Measurements from ENCODE around the gene ABHD8. TPM values are rescaled to one million over a fixed set of nuclear protein-coding genes. Genes with fewer than 3 reads are reported as not detected.

The ABHD8 gene
- total RNA-seq, 1 experiment from 2014 or later, result 1.4 TPM

DNA sequence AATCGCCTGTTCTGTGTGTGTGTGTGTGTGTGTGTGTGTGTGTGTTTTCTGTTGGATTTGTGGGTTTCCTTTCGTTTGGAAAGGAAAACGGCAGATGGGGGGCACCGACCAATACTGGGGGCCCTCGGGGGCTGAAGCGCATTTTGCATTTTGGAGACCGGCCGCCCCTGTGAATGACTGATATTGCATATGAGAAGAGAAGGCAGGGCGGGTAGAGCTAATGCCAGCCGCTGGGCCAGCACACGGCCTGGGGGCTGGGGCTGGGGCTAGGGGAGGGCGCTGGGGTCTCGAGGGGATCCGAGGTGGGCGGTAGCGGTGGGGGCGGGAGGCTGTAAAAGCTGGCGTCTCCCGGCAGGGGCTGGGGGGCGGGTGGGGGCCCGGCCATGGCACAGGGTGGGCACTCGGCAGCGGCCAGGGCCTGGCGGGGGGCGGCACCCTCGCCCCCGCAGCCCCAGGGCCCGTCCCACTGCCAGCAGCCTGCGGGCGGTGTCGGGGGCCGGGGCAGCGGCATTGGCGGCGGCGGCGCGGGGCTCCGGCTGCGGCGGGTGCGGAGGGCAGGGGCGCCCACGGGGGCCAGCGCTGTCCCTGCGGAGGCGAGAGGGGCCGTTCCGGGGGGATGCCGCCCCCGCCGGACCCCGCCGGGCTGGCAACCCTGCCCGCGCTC lies 20.2 kb upstream of the ABHD8 start:
- no peak for DNase-seq (ENCODE audit: extremely low read depth, low read depth)

DNA sequence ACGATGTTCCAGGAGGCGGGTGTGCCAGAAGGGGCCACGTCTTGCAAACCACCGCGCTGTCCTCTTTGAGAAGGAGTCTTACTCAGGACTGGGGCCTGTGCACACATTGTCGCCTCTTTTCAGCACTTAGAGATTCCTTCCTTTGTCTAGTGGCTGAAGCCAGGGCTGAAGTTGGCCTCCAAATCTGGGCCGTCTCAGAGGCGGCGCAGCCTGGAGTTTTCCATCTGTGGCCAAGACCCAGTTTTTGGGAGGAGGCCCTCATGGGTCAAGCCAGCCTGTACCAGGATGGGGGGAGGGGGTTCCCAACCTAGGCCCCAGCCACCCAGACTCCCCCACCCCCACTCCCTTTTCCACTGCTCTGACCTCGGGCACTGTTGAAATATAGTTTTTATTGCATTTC lies 19.6 kb upstream of the ABHD8 start:
- DNase-seq (ENCODE audit: extremely low read depth, low read depth), result no peak

DNA sequence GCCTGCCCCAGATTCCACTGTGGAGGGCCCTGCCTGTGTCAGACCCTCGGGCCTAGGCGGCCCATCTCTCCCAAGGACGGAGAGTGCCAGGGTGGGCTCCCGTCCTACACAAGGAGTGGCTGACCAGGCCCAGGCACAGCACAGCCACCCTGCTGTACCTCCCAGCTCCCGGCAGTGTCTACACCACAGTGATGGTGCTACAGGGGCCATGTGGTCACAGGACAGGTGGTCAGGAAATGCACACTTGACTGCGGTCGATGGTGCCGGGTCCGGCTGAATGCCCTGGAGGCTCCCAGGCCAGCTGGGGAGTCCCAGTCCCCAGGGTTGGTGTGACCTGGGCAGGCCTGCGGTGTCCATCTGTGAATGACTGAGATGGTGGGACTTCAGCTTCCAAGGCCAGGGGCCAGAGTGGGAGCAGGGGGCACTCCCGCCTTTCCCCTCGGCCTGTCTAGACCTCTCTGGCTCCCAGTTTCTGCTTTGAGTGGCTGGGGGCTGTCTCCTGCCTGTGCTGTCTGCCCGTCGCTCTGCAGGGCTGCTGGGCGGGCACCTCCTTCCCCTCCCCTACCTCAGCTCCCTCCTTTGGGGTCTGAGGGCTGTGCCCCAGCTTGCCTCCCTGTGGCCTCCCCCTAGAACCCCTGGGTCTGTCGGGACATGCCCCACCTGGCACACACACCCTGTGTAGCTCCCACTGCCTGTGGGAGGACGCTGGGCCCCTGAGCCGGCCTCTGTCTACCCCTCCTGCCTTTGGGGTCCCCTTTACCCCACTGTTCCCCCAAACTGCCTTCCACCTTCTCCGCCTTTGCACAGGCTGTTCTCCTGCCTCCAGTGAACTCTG lies 18.6 kb upstream of the ABHD8 start:
- DNase-seq (ENCODE audit: extremely low read depth, low read depth), result no peak

DNA sequence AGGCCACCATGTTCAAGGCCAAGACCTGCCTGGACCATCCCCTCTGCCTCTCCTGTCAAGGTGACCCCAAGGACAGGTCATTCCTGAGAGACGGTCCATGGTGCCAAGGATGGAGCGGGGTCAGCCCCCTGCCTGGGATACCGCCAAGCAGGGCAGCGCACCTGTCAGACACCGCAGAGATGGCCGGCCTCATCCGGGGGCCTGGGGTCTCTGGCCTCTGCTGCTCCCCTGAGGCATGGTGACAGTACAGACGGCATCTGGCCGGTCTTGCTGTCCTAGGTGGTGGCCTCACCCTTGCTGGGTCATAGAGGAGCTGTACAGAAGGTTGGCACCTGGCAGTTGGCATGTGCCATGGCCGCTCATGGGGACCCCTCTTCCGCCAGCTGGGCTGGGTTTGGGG lies 17.2 kb upstream of the ABHD8 start:
- no peak for DNase-seq (ENCODE audit: extremely low read depth, low read depth)

DNA sequence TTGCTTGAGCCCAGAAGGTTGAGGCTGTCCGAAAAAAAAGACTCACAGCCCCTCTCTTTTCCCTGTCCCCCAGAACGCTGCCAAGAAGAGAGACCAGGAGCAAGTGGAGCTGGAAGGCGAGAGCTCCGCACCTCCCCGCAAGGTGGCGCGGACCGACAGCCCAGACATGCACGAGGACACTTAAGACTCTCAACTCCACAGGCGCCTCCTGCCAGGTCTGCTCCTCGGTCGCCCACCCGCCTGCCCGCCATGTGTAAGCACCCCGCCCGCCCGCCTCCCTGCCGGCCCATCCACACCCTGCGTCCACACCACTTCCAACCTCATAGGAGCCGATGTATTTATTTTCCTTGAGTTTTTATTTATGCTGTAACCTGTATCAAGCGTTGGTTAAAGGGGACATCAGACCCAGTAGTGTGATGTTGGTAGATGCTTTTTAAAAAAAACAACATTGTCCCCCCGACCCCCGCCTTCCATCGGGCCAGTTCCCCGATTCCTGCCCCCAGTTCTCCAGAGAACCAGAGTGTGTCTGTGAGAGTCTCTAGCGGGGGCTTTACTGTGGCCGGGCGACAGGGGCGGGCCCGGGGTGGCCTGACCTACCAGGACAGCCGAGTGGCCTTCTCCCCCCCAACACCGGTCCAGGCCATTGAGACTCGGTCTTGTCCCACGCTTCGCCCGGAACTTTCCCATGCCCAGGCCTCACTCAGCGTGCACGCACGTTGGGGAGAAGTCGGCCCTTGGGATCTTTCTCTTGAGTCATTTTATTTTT lies 16.4 kb upstream of the ABHD8 start:
- no peak for DNase-seq (ENCODE audit: extremely low read depth, low read depth)

DNA sequence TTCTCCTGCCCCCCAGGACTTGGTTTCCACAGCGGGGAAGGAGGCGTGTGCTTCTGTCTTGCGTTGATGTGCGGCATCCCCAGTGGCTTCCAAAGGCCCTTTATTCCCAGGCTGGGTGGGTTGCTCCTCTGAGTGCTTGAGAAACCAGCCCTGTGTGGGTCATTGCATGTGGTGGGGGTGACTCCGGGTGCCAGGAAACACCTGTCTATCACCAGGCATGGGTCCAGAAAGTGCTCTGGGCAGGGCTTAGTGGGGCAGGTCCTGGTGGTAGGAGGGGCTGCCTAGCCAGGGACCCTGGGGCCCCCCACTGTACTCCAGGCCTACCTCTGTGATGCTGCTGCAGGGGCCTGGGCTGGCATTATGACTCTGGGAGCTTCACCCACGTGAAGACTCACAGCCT lies 15.7 kb upstream of the ABHD8 start:
- no peak for DNase-seq (ENCODE audit: extremely low read depth, low read depth)

DNA sequence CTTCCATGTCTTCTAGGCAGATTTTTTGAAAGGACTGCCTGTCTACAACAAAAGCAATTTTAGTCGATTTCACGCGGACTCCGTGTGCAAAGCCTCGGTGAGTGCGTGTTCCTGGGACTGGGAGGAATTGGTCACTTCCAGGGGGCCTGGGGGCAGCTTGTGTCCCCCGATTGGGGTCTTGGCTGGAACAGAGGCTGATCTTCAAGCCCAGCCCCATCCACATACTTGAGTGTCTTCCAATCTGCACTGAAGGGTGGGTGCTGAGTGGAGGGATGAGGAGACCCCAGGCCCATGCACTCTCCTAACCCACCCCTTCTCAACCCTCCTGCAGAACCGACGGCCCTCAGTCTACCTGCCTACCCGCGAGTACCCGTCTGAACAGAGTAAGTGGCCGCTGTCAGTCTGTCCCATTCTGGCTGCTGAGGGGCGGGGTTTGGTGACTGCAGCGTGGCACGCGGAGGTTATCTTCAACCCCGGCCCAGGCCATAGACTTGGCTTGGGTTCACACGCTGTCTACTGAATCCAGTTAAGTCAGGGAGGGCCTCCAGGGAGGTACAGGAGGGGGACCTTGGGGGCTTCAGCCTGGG lies 10.9 kb upstream of the ABHD8 start:
- no peak for DNase-seq (ENCODE audit: extremely low read depth, low read depth)

DNA sequence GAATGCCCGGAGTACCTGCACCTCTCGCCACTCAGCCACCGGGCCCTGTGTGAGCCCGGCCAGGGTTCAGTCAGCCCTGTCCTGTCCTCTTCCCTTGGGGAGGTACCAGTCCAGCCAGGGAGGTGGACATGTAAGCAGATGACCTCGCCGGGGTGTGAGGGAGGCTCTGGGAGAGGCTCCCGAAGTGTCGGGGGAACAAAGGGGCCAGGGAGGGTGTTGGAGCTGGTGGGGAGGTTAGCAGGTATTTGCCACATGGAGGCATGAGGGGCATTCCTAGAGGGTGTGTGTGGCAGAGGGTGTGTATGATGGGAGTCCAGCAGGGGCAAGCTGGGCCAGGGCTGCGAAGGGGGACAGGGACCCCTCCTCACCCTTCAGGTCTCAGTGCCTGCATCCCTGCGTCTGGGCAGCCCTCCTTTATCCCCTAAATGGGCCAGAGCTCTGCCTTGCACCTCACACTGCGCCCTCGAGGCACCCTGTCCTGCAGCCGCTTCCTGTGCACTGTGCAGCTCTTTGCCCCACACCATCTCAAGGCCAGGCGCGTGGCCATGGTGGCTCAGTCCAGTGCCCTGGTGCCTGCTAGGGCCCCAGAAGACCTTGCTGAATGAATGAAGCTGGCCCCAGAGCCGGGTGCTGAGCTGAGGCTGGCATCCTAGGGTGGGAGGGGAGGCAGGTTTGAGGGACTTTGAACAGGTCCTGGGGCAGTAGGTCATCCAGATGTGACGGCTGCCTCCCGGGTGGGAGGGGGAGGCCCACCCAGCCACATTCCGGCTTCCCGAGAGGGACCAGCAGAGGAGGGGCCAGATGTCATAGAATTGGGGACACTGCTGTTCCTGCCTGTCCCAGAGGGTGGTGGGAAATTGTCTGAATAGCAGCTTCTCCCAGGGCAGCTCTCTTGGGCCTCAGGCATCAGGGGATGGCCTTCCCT lies 9.2 kb upstream of the ABHD8 start:
- DNase-seq (ENCODE audit: extremely low read depth, low read depth), result no peak

DNA sequence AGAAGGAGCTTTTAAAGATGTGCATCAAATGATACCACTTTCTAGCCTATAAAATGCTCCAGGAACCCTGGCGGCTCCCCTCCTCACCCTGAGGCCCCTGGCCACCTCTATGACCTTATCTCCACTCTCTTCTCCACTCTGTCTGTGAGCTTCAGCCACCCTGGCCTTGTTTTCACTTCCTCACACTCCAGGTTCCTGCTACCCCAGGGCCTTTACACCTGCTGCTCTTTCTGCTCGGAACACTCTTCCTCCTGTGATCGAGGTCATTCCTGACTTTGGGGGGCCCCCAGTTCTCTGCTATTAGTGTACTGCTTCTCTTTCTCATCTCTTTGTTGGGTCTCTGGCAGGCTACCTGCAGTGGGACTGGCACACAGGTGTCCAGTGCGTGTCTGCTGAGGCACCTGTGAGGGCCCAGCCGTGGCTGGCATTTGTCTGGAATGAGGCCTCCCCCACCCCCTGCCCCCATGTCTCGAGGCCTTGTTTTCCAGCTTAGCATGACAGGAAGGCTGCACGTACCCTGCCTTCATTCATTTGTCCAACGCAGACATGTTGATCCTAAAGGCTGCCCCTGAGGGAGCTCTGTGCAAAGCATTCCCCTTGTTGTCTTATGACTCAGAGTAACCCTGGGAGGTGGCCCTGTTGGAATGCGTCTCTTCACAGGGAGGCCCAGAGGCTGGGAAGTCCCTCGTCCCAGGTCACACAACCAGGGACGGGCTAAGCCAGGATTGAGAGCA lies 8.4 kb upstream of the ABHD8 start:
- DNase-seq (ENCODE audit: extremely low read depth, low read depth), result no peak

DNA sequence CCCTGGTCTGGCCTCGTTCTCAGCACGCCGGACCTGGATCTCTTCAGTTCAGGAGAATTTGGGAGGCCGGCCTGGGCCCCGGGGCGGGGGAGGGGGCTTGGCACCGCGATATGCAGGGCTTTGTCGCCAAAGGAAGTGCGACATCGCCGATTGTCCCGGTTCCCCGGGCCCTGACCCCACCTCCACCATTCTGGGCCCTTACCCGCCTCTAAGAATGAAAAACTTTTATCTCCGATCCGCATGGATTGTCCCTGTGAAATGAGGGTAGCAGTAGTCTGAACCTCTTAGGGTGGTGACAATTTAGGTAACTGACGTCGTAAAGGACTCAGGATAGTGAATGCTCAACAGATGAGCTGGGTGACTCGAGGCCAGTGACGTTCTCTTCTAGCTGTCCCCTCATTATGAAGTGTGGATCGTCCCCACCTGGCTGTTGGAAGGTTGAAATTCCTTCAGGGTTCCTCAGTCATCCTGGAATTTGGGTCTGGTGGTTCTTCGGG lies 6.8 kb upstream of the ABHD8 start:
- no peak for DNase-seq (ENCODE audit: extremely low read depth, low read depth)

DNA sequence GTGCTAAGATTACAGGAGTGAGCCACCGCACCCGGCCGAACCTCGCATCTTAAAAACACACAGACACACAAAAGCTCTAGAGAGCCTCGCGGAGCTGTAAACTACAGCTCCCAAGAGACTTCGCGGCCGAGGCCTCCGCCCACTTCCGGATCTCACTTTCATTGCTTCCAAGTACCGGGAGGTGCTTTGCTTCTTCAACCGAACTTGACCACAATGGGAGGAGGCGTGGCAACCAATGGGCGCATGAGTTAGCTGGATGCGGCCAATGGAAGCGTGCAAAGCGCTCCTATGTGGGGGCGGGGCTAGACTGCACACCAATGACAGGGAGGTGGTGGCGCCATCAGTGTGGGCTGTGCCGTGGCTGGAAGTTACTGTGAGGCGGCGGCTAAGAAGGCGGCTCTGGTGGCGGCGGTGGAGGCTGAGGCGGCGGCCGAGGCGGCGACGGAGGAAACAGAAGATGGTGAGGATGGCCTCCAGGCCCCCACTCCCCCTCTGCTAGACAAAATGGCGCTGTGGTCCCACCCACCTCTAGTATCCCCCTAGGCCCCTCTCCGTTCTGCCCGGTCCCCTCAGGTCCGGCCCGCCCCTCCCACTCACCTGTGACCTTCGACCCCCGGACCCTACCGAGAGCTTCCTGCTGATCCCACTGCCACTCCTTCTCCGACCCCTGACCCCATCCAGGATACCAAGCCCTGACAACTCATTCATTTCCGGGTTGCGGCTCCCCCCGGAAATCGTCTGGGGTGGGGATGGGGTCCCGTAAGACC lies 6.2 kb upstream of the ABHD8 start, which contains the start of gene DDA1:
TSS of gene DDA1 (plus strand) at position 366 of the 767 bp plus-strand sequence. CDS start at position 458, 92 bp downstream.
- DNase-seq (ENCODE audit: extremely low read depth, low read depth), result peak; percentile 98

DNA sequence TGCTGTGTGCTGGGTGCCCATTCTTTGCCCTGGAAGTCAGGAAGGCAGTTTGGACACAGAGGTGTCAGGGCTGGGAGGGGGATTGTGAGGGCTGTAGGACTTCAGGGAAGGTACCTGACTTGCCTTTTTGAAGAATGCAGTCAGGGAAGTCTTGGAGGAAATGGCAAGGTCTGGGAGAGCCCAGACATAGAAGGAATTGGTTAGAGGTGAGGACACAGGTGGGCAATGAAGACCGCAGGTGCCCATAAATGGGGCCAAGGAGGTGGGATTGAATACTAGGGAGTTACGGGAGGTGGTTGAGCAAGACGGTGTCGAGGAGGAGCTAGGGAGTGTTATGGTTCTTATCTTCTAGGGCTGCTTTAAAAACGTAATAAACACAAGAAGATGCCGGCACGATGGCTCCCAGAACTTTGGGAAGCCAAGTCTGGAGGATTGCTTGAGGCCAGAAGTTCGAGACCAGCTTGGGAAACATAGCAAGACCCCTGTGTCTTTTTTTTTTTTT lies 4.7 kb upstream of the ABHD8 start:
- no peak for DNase-seq (ENCODE audit: extremely low read depth, low read depth)

DNA sequence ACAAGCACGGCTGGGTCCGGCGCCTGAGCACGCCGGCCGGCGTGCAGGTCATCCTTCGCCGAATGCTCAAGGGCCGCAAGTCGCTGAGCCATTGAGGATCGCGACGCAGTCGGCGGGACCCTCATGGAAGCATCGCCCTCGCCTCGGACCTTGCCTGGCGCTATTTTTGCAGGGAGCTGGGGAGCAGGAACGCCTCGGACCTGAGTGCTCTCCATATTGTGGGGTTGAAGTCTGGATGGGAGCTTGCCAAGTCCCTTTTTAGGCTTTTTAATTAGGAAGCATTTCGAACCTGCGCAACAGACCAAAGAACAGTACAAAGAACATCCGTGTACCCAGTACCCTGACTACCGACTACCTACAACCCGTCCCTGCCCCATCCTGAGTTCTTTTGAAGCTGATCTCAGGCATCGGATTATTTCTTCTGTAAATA lies 3.1 kb upstream of the ABHD8 start:
- no peak for DNase-seq (ENCODE audit: extremely low read depth, low read depth)

DNA sequence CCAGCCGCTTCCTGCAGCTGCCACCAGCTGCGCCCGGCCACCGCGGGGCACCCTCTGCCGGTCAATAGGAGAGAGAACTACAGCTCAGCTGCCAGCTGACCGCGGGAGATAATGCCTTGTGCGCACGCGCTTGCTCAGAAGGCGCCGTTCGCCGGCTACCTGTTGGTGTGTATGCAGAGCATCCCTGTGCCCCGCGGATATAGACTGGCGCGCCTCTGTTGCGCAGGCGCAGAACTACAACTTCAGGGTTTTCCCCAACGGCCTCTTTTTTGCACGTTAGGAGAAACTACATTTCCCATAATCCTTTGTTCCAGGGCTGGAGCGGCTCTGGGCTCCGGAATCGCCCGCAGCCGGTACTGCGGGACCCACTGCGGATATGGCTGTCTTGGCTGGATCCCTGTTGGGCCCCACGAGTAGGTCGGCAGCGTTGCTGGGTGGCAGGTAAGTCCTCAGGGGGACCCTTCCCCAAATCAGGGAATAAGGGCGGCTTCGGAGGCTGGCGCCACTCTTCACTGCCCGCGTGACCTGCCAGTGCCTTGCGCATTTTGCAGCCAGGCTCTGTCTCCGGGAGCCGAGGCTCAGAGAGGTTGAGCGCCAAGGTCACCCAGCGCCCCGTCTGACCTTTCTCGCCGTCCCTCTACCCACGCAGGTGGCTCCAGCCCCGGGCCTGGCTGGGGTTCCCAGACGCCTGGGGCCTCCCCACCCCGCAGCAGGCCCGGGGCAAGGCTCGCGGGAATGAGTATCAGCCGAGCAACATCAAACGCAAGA lies 2.5 kb upstream of the ABHD8 start, which contains the start of gene MRPL34:
TSS of gene MRPL34 (plus strand) at position 356 of the 768 bp plus-strand sequence. CDS start at position 377, 21 bp downstream.
- peak; percentile 97 for DNase-seq (ENCODE audit: extremely low read depth, low read depth)

DNA sequence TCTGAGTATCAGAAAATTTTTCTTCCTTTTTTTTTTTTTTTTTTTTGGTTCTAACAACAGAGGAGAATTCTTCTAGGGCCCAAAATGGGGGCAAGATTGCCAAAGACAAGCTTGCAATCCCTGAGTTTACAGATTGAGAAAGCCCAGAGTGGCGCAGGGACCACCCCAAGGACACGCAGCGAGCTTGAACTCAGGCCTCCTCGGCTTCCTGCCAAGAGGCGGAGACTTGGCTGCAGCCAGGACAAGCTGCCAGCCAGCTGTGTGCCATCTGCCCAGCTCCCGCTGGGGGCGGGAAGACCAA lies 1.9 kb upstream of the ABHD8 start:
- DNase-seq (ENCODE audit: extremely low read depth, low read depth), result no peak

DNA sequence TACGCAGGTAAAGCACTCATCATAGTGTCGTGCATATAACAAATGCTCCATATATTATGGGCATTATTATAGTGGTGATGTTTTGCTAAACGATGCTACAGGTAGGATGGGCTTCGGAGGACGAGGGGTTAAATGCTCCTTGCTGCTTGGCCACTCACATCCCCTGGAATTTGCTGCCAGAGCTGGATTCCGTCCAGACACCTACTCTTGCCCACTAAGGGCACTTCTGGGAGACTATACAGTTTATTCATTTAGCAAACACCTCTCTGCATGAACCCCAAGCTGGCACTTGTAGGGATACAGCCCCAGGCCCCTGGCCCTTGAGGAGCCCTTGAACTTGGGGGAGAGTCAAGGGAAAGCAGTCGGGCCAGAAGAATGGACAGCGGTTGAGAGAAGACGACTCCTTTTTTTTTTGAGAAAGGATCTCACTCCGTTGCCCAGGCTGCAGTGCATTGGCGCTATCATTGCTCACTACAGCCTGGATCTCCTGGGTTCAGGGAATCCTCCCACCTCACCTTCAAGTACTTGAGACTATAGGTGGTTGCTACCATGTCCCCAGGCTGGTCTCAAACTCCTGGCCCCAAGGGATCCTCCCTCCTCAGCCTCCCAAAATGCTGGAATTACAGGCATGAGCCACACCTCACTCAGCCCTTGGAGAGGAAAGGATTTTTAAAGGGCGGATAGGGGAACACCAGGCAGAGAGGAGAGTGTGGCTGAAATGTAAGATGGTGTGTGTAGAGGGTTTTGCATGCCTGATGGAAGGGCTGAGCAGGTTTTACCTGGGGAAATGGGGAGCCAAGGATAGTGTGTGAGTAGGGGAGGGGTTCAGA lies 1.4 kb upstream of the ABHD8 start:
- no peak for DNase-seq (ENCODE audit: extremely low read depth, low read depth)

DNA sequence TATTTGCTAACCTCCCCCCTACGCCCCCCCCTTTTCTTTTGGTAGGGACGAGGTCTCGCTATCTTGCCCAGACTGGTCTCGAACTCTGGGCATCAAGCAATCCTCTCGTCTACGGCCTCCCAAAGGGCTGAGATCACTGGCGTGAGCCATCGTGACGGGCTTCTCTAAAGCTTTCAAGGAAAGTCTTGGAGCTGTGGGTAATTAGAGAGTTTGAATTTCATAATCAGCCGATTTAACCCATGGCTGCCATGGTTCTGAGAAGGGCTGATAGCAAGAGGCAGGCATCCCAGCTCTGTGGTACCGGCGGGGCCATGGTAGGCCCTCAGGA lies 679 bp upstream of the ABHD8 start:
- DNase-seq (ENCODE audit: extremely low read depth, low read depth), result no peak

Data from NCI-H460 (cell line).